Measurements from ENCODE around the gene INTS3.

The INTS3 gene

DNA sequence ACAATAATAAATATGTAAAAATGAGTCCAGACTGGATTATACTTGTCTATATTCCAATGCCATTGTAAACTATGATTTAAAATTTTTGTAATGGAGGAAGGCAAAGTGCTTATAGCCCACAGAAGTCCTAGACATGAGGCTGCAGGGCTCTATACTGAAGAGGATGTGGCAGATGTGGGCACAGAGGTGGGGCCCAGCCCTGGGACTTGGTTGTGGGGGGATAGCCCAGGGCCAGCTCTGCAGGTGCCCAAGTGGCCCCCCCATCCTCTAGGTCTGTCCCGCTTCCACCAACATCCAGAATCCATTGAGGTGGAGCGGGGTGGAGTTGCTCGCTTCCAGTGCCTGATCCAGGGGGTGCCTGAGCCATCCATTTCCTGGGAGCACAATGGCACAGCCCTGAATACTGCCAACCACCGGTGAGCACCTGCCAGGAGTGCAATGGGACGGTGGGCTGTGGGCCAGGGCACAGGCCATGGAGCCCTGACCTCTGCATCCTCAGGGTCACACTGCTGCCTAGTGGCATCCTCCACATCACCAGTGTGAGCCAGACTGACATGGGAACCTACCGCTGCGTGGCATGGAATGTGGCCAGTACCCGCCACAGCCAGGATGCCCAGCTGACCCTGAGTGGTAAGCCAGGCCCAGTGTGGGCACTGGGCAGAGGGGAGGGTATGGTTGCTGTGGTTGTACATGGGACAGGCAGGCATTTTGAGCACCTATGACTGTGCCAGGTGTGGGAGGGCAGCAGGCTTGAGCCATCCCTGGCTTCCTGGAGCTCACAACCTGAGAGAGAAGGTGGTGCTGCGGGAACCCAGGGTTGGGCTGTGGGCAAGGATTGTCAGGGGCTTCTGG lies 68.3 kb downstream of the INTS3 start:
- no peak for DNase-seq (ENCODE audit: low spot score)

DNA sequence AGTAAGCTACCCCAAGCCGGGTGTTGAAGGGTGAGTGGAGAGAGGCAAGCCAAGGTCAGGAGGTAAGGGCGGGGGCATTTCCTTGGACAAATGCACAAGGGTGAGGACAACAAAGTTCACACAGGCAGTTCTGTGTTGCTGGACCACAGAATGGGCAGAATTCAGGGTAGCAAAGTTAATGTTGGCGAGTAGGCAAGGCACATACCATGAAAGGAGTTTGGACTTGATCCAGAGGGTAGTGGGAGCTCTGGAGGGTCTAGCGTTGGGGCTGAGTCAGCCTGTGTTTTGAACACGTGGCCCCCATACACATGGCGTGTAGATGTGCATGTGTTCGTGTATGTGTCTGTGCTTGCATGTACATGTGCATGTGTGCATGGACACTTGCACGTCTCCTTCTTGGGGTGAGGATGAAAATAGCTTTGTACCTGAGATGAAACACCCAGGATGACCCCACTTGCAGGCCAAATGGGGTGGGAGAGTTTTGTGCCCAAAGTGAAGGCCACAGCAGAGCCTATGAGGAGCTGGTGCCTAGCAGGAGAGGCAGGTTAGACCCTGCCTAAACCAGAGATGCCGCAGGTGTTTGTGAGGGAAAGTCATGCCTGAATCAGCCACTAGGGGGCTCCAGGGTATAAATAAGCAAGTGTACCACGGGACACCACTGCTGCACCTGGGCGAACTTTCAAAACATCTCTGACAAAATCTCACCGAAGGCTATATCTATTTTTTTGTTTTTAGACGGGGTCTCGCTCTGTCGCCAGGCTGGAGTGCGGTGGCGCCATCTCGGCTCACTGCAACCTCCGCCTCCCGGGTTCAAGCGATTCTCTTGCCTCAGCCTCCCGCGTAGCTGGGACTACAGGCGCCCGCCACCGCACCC lies 69.2 kb downstream of the INTS3 start:
- peak; percentile 85 for DNase-seq (ENCODE audit: low spot score)

DNA sequence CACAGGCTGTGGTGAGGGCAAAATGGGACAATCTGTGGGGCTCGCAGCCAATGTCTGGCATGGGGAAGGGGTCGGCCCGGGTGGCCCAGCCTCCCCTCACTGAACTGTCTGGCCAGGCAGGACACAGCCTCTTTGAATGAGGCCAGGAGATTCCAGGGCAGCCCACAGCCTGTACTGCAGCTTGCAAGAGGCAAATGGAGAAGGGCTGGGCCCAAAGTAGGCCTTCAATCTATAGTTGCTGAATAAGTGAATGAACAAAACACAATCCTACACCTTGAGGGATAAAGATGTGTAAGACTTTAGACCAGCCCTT lies 70.6 kb downstream of the INTS3 start:
- DNase-seq (ENCODE audit: low spot score), result no peak

DNA sequence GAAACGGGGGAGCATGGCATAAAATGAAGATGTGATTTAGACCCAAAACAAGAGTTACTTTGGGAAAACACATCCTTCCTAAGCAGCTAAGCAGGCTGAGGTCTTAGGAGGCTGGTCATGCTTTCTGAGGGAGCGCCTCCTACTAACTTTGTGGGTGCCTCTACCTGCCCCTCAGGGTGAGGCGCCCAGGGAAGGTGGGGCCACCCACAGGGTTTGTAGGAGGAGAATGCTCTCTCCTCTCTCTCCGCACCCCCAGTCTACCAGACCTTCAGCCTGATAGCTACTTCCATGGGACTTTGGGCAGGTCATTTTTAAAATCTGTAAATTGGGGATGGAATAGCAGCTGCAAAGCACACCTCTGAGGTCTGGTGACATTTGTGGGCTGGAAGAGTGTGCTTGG lies 71.2 kb downstream of the INTS3 start:
- no peak for DNase-seq (ENCODE audit: low spot score)

DNA sequence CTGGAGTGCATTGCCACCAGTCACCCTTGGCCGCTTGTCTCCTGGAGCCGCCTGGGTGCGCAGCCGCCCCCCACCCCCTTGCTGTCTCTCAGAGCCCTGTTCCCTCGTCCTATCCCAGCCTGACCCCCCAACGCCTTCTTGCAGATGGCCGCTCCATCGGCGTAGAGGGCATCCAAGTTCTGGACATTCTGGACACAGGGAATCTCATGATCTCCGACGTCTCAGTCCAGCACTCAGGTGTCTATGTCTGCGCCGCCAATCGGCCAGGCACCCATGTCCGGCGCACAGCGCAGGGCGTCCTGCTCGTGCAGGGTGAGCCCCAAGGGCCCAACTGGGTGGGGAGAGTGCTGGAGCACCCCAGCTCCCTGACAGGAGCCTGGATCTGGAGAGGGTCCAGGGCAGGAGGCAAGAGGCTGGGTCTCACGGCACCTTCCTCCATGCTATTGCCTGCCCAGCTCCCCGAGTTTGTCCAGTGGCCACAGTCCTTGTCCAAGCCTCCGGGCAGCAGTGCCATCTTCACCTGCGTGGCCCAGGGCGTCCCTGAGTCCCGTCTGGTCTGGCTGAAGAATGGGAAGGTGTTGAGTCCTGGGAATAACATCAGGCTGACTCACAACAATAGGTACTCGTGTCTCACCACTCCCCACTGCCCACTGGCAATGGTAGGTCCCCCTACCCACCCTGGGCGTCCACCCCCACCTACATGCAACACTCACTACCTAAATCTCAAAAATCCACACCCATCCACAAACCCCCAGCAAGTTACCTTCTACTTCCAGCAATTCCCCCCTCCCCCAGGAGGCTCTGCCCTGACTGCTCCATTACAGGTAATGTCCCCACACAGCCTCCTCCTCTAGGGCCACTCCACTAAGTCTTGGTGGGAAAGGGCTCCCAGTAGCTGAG lies 72.0 kb downstream of the INTS3 start:
- no peak for DNase-seq (ENCODE audit: low spot score)

GRCh38 chr1:153800516-153800915 lies 72.7 kb downstream of the INTS3 start:
- no peak for DNase-seq (ENCODE audit: low spot score)

DNA sequence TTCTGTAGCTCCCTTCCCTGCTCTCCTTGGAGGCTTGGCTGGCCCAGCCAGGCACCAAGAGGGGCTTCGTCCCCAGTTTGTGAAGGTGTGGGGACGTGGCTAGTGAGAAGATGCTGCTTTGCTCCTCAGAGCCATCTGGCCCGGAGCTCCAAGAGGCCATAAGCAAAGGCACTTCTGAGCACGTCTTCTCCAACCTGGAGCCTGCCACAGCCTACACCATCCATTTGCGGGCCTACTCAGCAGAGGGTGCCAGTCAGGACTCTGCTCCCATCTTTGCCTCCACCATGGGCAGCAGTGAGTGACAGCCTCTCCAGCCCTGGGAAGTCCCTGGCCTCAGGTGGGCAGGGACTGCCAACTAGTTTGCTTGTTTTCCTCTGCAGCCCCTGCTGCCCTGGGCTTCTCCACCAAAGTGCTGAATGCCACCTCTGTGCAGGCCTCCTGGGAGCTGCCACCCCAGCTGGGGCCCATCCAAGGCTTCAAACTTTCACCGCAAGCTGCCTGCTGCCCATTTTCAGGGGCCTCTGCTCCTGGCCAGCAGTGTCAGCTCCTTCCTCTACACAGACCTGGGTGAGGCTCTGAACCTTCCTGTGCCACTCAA lies 73.3 kb downstream of the INTS3 start:
- no peak for DNase-seq (ENCODE audit: low spot score)

DNA sequence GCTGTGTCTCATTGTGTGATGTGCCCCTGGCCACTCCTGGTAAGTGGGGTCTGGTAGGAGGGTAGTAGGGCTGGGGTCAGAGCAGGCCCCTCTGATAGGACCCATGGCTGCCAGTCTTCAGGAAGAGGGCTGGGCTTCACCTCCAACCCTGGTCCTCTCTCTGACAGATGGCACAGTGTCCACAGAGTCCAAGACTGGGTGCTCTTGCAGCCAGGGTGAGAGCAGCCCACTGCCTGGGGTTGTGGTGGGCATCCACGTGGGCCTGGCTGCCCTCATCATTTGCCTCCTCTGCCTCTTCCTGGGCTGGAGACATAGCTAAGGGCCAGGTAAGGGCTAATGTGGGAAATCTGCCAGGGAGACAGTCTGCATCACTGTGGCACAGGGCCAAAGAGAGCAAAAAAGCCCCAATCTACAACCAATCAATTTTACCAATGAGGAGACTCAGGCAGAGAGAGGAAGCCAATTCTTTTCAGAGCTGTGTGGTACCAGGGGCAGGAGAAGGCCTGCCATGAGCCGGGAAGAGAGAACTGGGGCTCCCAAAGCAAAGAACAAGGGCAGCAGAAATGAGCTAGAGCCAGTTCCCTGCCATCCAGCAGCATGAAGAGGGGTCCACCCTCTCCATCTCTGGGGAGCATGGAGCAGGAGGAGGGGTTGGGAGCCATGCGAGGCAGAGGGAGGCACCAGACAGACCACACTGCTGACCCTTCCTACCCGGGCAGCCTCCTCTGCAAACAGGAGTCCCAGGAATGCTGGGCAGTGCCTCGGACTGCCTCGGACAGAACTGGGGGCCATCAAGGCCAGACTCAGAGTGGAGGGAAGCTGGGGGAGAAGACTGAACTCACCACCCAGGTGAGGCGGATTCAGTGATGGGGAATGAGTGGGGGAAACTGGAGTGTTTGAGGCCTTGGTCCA lies 74.2 kb downstream of the INTS3 start:
- no peak for DNase-seq (ENCODE audit: low spot score)

DNA sequence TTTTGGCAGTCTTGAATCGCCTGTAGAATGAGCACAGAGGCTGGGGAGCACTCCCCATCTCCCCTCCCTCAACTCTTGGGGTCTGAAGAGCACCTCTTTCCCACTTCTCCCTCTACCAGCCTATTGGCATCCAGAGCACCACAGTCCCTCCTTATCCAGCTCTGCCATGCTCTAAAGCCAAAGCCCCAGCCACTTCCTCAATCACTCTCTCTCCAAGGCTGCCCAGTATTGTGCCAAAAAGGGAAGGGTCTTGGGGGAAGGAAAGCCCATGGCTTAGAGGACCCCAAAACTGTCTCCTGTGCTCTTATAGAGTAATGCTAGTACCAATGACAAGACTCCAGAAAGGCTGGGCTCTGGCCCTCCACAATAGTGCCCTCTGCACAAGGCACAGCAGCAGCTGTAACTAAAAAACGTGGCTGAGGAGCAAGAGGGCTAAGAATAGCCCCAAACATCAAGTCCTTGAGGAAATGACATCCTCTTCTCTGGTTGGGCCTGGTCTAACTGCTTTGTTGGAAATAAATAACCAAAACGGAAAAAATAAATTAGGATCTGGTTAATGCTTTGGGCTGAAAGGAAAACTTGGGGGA lies 75.7 kb downstream of the INTS3 start:
- DNase-seq (ENCODE audit: low spot score), result no peak

- no peak for DNase-seq (ENCODE audit: low spot score)
These were observed 76.3 kb downstream of the INTS3 start for GRCh38 chr1:153804112-153804511.

DNA sequence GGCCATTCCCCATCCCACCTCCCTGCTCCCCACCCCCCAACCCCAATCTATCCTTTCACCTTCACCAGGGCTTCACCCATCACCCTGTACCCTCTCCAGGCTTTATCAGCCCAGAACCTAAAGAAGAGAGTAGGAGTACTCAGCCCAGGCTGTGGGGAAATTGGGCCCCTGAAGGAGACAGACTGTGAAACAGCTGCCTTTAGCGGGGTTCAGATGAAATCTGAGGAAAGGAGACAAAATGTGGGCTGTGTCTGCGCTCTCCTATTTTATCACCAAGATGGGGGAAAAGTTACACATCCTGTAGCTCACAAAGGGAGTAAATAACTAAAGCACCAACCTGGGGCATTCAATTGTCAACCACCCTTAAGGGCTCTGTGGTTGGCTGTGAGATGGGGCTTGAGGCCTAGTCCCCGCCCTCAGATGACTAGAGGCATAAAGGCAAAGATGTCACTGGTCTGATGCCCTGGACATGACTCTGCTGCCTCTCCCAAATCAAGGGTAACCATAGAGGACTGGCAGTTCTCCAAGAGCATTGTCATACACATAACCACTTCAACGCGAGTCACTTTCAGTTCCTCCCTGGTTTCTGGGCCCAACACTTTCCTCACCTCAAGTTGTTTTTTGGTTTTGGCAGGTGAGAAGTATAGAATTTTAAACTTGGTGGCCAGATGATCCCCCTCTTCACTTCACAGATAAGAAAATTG lies 77.3 kb downstream of the INTS3 start:
- DNase-seq (ENCODE audit: low spot score), result peak; percentile 79

DNA sequence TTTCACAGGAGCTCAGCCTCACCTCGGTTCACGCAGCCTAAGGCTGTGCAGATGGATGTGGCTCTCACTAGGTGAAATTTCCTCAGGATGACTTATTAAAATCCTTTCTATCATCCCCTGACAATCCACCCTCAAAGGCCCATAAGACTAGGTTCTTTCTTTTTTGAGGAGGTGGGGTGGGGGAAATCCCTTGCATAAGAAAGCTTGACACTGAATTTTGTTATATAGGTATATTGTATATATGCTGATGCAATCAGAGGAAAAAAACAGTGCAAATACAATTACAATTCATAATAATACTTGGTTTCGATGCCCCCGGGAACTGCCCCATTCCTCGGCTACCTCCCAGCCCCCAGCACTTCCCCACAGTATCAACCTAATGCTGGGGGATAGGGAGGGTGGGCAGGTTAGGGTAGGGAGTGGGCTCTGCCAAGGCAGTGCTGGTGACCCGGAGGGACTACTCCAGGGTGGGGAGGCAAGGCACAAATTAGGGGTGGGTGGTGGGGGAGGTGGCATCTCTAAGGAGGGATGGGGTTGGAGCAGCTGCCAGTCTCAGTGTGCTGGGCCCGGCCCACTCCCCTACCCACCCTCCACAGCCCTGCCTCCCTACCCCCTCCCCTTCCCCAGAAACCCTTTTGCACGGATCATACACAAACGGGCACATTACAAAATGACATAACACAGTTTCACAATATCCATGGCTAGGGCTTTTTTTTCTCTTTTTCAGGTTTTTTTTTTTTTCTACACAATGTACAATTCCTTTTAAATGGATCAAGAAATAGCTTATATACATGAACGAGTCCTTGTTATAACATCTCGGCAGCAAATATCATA lies 78.3 kb downstream of the INTS3 start:
- DNase-seq (ENCODE audit: low spot score), result no peak

DNA sequence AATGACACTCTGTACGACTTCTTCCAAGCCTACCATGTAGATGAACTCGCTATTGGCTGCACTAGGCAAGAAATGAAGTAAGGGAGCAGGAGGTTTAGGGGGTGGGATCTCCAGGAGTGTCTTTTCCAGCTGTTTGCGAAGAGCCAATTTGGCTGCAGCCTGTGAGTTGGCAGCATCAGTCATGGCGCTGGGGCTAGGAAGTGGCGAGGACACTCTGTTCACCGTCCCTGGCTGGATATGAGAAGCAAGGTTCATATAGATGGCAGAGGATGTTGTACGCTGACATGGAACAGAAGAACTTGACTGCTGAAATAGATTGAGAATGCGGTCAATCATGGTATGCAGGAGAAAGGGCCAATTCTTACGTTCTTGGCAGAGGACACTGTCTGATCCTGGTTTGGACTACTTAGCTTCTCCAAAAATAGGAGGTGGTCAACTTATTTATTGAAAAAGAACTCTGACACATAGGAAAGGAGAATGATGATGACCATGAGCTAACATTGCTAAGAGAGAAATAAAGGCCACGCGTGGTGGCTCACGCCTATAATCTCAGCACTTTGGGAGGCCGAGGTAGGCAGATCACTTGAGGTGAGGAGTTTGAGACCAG lies 88.5 kb downstream of the INTS3 start:
- DNase-seq (ENCODE audit: low spot score), result no peak

- DNase-seq (ENCODE audit: low spot score), result no peak
These were observed 91.0 kb downstream of the INTS3 start for GRCh38 chr1:153818876-153819275.

Data from activated CD4-positive, alpha-beta T cell treated with anti-CD3 and anti-CD28 coated beads, Interleukin-2, Interleukin-4, amounts not matched to agents 100 ng/mL and 50 ng/mL, durations not matched to agents 16 hours and 8 hours (primary cell).